Measurements from ENCODE around the gene ACBD4.

The ACBD4 gene

DNA sequence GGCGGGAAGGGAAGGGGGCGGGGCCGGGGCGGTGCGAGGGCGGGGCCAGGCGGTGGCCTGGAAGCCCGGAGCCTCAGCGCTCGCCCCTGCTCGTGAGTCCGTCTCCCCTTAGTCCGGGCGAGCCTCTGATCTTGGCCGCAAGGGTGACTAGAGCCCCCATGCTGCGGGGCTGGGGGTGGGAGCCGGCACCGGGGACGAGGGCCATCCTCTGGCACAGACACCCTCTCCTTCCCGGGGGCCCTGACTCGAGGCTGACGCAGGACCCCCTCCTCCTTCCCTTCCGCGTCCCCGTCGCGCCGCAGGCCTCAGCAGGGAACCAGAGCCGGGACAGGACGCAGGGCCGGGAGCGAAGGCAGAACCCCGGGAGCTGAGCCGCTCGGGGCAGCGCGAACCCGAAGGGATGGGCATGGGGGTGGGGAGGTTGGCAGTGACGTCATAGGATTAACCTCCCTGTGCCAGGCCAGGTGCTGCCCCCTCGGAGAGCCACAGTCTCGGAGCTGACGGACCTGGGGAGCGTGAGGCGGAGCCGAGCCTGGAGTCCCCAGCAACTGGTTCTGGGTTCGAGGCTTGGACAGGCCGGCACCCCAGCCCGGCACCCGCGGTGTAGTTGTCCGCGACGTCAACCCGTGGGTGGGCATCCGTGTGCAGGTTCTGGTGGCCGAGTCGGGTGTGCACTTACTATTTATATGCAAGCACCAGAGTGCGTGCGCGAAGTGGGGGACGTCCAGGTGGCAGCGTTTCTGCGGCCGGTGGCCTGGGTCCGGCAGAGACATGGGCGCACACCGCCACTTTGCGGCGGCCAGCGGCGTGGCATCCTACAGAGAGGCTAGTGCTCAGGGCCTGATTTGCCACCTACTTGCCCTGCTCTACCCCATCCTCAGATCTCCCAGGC, 2.7 kb upstream of the ACBD4 start:
- peak in 52 of 56 donors; percentile 35 to 86 (median 66) for DNase-seq

DNA sequence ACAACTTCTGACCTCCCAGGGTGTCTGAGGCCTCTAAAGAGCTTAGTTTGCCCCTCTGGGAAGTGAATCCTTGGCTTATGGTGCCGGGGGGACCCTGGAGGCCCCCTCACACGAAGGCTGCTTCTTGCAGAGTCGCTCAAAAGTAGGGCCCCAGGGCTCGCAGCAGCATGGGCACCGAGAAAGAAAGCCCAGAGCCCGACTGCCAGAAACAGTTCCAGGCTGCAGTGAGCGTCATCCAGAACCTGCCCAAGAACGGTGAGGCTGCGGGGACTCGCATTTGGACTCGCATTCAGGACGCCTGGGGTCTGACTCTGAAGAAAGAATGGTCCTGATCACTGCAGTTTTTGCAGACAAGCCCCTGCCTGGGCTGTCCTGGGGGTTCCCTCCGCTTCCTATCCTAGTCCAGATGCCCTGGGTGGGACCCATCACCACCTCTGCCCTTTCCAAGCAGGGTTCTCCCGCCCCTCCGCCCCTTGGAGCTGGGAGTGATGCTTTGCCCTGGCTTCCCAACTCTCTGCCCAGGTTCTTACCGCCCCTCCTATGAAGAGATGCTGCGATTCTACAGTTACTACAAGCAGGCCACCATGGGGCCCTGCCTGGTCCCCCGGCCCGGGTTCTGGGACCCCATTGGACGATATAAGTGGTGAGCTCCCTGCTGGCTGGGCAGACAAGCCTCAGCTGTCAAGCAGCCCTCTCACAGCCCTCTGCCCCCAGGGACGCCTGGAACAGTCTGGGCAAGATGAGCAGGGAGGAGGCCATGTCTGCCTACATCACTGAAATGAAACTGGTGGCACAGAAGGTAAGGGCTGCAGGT, 698 bp downstream of the ACBD4 start:
- peak in 3 of 56 donors; percentile 32 to 48 (median 41) for DNase-seq

DNA sequence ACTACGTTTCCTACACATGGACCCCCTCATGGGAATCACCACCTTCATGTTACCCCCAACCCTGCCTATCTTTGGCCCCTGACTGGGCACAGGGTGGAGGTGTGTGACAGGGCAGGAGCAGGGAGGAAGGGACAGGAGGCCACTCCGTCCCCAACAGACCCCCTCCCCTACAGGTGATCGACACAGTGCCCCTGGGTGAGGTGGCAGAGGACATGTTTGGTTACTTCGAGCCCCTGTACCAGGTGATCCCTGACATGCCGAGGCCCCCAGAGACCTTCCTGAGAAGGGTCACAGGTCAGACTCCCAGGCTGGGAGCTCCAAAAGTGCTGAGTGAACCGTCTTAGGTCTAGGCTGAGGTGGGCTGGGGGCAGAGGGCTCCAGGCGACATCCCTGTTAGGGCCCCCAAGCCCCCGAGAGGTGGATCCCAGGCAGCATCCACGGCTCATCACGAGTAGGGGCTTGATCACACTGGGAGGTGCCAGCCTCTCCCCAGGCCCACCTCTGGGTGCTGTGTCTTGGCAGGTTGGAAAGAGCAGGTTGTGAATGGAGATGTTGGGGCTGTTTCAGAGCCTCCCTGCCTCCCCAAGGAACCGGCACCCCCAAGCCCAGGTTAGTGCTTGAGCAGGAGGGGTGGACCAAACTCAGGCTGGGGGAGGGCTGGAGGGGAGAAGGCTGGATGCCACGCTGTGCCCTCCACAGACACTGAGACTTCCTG, 1.5 kb downstream of the ACBD4 start:
- no peak for DNase-seq

DNA sequence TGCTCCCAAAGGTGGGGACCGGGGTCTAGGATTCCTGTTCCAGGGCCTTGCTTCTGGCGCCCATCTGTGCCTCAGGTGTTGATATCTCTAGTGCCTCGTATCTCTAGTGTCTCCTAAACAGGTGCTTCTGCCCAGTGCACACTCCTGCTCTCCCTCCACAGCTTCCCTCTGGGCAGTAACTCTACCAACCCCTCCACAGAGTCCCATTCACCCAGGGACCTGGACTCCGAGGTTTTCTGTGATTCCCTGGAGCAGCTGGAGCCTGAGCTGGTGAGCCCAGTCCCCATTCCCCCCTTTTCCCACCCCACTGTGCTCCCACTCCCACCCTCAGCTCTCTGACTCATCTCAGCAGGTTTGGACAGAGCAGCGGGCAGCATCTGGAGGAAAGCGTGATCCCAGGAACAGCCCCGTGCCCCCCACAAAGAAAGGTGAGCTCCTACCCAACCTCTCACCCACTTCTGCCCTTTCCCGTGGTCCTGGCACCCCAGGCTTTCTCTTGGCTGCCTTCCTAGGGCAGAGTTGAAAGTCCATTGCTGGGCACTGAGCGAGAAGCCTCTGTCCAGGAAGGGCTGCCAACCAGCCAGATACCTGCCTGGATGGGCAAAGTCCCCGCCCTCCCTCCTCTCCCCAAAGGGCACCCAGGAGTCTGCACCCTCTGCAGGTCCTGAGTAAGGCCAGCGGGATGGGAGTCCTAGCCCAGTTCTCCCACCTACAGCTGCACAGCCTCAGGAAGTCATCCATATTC, 2.2 kb downstream of the ACBD4 start:
- DNase-seq, result no peak

DNA sequence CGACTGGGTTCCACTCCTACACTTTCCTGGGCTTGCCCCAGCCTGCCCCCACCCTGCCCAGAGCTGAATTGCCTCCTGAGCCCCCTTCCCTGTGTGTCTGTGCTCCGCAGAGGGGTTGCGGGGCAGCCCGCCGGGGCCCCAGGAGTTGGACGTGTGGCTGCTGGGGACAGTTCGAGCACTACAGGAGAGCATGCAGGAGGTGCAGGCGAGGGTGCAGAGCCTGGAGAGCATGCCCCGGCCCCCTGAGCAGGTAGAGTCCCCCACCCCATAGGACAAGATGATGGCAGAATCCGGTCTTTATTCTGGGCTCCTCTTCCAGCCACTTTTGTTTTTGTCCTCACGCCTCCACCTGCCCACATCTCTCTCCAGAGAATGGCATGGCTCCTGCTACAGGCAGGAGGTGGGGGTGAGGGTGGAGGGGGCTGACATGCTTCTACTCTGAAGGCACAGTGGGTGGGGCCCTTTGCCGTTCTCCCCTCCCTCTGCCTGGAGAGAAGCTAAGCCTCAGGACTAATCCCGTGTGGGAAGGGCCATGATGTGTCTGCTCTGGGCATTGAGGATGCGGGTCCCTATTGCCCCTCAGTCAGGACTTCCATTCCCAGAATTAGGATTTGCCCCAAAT, 3.5 kb downstream of the ACBD4 start:
- DNase-seq, result peak in 1 of 56 donors; percentile 18

DNA sequence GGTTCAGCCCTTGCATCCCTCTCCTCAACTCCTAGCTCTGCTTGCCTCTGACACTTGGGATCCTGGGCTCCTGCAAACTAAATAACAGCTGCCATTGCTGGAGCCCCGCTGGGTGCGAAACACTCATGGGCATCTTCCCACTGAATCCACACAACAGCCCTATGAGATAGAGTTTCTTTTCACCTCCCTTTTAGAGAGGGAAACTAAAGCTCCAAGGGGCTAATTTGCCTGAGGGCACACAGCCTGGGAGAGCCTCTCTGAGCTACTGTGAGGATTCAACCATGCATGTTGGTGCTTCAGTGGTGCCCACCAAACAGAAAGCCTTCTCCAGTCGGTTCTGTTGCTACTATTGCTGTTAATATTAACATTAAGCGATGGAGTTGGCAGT, 4.0 kb downstream of the ACBD4 start:
- DNase-seq, result no peak

DNA sequence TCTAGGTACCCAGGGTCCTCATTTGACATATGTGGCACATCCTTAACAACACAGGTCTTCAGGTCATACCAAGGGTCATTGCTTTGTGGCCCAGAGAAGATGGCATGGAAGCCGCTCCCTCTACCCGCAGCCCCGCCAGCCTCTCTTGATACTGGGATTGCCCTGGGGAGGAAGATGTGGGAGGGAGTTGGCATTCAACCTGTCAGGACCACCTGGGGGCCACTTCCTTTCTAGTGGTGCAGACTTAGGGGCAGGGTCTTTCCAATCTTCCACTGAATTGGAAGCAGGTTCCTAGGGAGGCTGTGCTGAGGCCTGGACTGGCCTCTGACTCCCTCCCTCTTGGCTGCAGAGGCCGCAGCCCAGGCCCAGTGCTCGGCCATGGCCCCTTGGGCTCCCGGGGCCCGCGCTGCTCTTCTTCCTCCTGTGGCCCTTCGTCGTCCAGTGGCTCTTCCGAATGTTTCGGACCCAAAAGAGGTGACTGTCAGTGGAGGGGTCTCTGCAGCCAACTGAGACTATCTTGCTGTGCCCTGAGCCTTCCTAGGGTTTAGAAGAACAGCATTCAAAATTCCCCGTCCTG, 7.7 kb downstream of the ACBD4 start:
- DNase-seq, result no peak

DNA sequence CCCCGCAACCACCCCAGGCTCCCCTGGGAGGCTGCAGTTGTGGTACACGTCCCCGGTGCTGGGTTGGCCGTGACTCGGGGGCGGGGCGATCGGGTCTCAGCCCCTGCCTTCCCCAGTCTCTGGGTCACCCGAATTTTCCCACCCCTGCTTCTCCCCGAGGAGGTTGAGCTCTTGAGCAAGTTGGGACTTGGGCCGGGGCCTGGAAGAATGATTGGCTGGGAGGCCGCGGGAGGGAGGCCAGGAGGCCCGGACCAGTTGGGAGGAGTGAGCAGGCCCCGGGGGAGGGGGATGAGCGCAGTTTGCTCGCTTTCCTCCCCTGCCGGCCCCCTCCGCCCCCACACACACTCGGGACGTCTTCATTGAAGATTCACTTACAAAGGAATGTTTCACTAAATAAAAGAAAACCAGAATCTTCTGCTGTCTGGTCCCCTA, 8.3 kb downstream of the ACBD4 start:
- peak in 44 of 56 donors; percentile 13 to 77 (median 48) for DNase-seq

DNA sequence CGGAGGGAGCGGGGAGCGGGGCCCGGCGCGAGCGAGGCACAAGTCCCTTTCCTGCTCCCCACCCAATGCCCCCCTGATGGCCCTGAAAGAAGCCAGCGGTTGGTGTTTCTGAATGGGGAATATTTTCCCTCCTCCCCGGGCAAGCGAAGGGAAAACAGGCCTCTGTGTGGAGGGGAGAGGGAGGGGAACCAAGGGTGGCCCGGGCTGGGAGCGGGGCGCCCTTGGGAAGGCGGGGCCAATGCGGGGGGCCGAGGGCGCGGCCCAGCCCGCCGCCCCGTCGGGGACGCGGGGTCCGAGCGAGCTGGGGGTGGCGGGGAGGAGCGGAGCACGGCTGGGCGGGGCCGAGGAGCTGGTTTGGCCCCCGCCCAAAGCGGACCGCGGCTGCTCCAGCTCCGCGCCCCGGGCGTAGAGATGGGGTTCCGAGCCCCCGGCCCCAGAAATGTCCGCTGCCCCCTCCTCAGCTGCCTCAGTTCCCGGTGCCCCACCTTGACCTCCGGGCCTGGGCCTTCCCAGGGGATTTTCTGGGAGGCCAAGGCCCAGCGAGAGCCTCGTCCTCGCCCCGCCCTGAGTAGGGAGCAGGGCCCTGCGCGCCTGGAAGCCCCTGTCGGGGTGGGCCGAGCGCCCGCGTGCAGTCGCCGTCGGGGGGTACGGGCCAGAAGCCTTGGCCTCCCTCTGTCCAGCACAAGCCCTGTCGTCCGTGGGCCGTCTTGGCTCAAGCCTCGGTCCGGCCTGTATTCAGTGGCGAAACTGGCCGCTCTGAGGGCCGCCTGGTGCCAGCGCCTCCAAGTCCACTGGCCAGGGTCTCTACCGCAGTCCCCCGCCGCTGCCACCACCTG, 8.9 kb downstream of the ACBD4 start:
- peak in 31 of 56 donors; percentile 10 to 77 (median 53) for DNase-seq

DNA sequence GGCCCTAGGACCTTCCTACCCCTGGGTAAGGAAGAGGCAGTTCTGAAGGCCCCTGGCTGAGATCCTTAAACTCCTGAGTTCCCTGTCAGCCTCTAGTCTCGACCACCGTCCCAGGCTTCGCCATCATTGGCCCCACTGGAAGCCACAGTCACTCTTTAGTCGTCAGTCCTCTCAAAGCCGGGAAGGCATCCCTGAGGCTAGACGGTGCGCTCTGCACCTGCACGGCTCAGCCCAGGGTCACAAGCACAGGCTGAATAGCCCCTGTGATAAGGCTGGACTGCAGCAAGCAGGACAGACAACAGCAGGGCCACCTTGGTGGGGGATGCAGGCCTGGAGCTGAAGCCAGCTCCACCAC, 9.5 kb downstream of the ACBD4 start:
- peak in 1 of 56 donors; percentile 28 for DNase-seq

DNA sequence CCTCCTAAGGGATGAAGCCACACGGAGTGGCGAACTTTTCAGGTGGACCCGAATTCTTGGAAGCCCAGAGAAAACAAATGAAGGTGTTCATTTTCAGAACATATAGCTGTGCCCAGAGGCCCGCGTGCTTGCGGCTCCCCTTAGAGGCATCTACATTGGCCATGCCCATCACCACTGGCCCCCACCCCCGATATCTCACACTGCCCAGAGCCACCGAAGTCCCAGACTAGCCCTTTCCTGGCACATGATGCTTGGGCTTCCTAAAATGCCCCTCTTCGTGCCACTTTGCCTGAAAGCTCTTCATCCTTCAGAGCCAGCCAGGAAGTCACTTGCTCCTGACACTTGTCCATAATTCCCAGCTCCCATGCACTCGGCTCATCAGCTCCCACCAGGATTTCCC, 10.7 kb downstream of the ACBD4 start:
- DNase-seq, result no peak

DNA sequence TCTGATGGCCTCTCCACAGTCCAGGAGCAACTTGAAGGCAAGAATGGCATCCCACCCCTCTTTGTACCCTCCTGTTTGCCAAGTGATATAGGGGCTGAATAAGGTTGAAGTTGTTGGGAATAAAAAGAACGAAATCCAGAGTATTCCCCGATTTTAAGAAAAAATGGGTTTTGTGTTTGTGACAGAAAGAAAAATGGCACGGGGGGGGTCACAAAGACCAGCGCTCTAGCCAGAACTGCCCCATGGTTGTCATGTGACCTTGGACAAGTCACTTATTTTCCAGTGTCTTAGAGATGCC, 11.1 kb downstream of the ACBD4 start:
- no peak for DNase-seq

DNA sequence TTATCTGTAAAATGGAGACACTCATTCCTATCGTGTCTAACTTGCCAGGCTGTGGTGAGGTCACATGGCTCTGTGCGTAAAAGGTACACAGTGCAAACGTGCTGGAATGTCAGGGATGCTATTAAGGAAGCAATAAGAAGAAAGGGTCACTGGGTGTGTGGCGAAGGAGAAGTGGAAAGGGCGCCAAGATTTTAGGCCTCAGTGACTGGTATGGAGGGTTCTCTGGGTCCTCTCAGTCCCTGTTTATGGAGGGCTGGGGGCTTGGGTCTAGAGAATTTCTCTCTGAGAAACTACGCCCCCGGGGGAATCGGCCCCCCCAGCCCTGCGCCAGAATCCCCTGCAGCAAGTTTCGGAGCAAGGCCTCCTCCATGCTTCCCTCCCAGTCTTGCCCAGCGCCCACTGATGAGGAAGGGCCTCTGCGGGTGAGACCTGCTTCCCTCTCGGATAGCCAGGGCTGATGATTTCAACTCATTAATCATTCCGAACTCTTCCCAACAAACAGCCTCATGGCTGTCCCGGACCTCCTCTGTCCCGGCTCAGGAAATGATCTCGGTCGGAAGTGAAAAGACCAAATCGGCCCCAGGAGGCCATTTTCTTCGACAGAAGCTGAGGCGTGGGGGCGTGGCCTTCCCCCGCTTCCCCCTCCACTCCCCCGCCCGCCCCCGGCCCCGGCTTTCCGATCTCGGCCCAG, 11.5 kb downstream of the ACBD4 start:
- DNase-seq, result peak in 23 of 56 donors; percentile 31 to 87 (median 58)

DNA sequence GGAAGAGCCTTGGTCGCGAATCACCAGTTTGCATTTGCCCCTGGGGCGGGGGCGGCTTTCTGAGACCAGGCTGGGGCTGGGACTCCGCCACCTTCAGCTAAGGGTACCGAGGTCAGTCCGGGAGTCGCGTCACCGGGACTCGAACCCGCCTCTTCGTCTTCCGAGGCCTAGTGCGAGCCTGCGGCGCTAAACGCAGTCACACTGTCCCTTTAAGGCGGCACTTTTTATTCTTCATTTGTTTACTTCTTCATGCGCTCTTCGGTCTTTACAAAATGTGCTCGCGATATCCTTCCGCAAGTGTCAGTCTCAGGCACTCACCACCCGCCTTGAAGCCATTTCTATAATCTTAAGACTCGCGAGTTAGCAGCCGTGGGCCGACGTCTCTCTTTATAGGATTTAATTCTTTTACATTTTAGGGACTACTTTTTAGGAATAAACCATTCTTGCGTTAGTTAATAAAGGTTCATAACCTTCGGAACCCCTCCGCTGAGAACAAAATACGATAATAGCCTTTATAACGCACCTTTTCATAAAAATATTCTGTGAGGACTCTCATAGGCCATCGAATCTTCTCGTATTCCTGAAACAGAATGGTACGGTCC, 12.2 kb downstream of the ACBD4 start:
- peak in 54 of 56 donors; percentile 37 to 88 (median 74) for DNase-seq

DNA sequence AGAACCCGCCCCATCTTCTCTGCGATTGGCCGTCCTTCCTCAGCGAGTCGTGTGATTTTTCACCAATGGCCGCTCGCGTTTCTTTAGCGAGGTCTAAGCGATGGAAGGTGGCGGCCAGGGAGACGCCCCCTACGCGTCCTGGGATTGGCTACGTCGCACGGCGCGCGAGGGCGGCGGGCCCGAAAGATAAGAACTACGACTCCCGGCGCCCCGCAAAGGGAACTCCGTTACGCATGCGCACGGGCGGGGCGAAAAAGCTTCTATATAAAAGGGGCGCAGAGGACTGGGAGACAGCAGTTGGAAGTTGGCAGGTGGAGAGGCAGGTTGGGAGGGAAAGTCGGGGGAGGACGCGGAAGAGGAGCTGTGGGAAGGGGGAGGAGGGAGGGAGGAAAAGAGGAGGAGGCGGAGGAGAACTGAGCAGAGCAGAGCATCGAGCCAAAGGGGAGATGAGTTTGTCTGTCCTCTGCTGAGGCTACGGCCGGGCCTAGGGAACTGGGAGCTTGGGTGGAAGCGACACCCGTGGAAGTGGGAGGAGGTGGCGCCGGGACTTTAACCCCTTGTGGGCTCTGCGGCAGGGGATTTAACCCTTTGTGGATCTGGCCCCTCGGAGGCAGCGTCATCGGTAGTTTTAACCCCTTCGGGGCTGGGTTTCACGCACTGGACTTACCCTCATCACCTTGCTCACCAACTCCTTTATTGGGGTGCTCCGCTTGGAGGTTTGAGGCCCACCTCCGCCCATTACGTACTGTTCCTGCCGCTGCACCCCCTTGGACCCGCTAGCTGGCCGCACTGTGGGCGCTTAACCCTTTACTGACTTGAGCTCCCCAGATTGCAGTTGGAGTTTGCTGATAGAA, 12.9 kb downstream of the ACBD4 start, which contains the start of gene HEXIM1:
HEXIM1 (plus strand) TSS at position 293 of the 854 bp plus-strand sequence. CDS start 716 bp downstream, outside the sequence.
- peak; percentile 93 to 100 (median 99) for DNase-seq

DNA sequence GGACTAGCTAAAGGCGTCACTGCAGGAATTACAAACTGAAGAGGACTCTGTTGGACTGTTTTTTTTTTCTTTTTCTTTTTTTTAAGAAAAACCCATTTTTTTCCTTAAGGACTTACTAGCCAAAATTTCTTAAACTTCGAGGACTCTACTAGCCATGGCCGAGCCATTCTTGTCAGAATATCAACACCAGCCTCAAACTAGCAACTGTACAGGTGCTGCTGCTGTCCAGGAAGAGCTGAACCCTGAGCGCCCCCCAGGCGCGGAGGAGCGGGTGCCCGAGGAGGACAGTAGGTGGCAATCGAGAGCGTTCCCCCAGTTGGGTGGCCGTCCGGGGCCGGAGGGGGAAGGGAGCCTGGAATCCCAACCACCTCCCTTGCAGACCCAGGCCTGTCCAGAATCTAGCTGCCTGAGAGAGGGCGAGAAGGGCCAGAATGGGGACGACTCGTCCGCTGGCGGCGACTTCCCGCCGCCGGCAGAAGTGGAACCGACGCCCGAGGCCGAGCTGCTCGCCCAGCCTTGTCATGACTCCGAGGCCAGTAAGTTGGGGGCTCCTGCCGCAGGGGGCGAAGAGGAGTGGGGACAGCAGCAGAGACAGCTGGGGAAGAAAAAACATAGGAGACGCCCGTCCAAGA, 13.7 kb downstream of the ACBD4 start:
- peak in 53 of 56 donors; percentile 46 to 86 (median 72) for DNase-seq

Data from nucleus accumbens (tissue), 56 donors.